Gastroesophageal sphincter (tissue), 4 donors: ENCODE results near the gene ANKRD50. TPM values are rescaled to one million over a fixed set of nuclear protein-coding genes. Genes with fewer than 3 reads are reported as not detected.

Experiments used
- ATAC-seq: fragments of 150-250 bp; one replicate; pipeline ENCODE4 v1.9.1; 2016; ENCODE audit warnings: mild to moderate bottlenecking, moderate library complexity
- H3K27ac ChIP-seq, 4 donors: fragments of 200-600 bp; sonication (generic) in 3 of 4; 1 replicate in 3 of 4; 2 replicates in 1 of 4; pipeline ENCODE4 v1.5.1; 2016 to 2019
- H3K27me3 ChIP-seq: fragments of 200-600 bp; sonication (generic); one replicate; pipeline ENCODE4 v1.5.1; 2019
- H3K36me3 ChIP-seq, 2 donors: fragments of 200-600 bp; sonication (generic); one replicate each; pipeline ENCODE4 v1.5.1; 2019; ENCODE audit warnings: control low read depth in 1 of 2
- H3K4me1 ChIP-seq, 3 donors: fragments of 200-600 bp; sonication (generic); 1 replicate in 2 of 3; 2 replicates in 1 of 3; pipeline ENCODE4 v1.5.1; 2016 to 2019; ENCODE audit warnings: control low read depth in 2 of 3
- H3K4me3 ChIP-seq, 2 donors: fragments of 200-600 bp; sonication (generic); one replicate each; pipeline ENCODE4 v1.5.1; 2019; ENCODE audit warnings: mild to moderate bottlenecking in 1 of 2, moderate library complexity in 1 of 2
- H3K9me3 ChIP-seq, 3 donors: fragments of 200-600 bp; sonication (generic); one replicate each; pipeline ENCODE4 v1.5.1; 2017 to 2019; ENCODE audit warnings: control low read depth in 2 of 3
- CTCF ChIP-seq, 4 experiments: fragments of 200-600 bp in 2 of 4; fragments of 450-650 bp in 2 of 4; sonication (generic) in 1 of 4; IDR thresholded peaks; one replicate each; pipeline ENCODE4 v1.5.1; 2017 to 2019; ENCODE audit warnings: antibody characterized with exemption in 4 of 4, mild to moderate bottlenecking in 2 of 4, moderate library complexity in 2 of 4
- EP300 ChIP-seq: sonication (generic); formaldehyde crosslinking; IDR thresholded peaks from one replicate; pipeline ENCODE4 v1.6.1; 2017; ENCODE audit warnings: antibody characterized with exemption, mild to moderate bottlenecking
- POLR2A ChIP-seq, 2 donors: fragments of 450-650 bp; IDR thresholded peaks; one replicate each; pipeline ENCODE4 v1.6.1; 2017; ENCODE audit warnings: antibody characterized with exemption in 2 of 2, mild to moderate bottlenecking in 2 of 2, moderate library complexity in 1 of 2
- POLR2AphosphoS5 ChIP-seq: sonication (generic); formaldehyde crosslinking; IDR thresholded peaks from one replicate; pipeline ENCODE4 v1.6.1; 2017; ENCODE audit warnings: antibody characterized with exemption
- WGBS, 2 donors: methylation state at CpG; one replicate each; pipeline ENCODE4 v1.1.5; 2018; ENCODE audit warnings: low coverage in 1 of 2; 5-methylcytosine and 5-hydroxymethylcytosine counted together
- total RNA-seq, 4 donors: library from RNA; depleted of rRNA; stranded (reverse); fragments of >200 nt; gene quantifications; one replicate each; pipeline ENCODE4 v1.1.0, GENCODE V29; 2016

Gene ANKRD50
- 10 to 100 TPM; 15.5 to 28.3 (median 24.7) TPM for total RNA-seq

- Histone ChIP-seq H3K4me1 (peaks cover 6 to 45% (median 8%) of the 10 kb centered on the region in 3 donors), H3K4me3 (peak within 1 kb of the TSS; percentile 59 to 79), H3K27me3 (no peaks in the 10 kb centered on the region), H3K36me3 (no peaks in the 10 kb centered on the region), H3K27ac (peak within 1 kb of the TSS; percentile 92 to 97 (median 96)), H3K9me3 (no peaks in the 10 kb centered on the region)
- peak; percentile 92 for ATAC-seq
- TF ChIP-seq CTCF (IDR thresholded peaks at IDR 0.05) (no peak), POLR2A (IDR thresholded peaks at IDR 0.05) (peak; percentile 41 to 68), POLR2AphosphoS5 (peak; percentile 83), EP300 (no peak)
- WGBS, 2 donors, result 1% methylated on average over 28 of the region's 85 CpGs; no CpG with 5 or more reads in 1 of the 2 donors
These were observed at the start of gene ANKRD50 for GRCh38 chr4:124712372-124713184. Gene ANKRD50, minus strand, starts transcription at chr4:124712732. Its CDS starts 2,221 bp downstream, at chr4:124710511.

GRCh38 chr4:124757126-124757525 lies 44.6 kb upstream of the ANKRD50 start:
- no peaks in the 10 kb centered on the region for H3K4me1 ChIP-seq
- no peak overlapping the region for H3K4me3 ChIP-seq
- TF ChIP-seq EP300 (no peak), POLR2A (IDR thresholded peaks at IDR 0.05) (no peak), CTCF (IDR thresholded peaks at IDR 0.05) (no peak), POLR2AphosphoS5 (no peak)
- no peaks in the 10 kb centered on the region for H3K27me3 ChIP-seq
- H3K36me3 ChIP-seq, result no peaks in the 10 kb centered on the region
- H3K27ac ChIP-seq, result no peak overlapping the region
- ATAC-seq, result no peak
- no peaks in the 10 kb centered on the region for H3K9me3 ChIP-seq
- 75 to 83% methylated on average over 1 of the region's 1 CpG for WGBS, 2 donors

GRCh38 chr4:124754681-124755080 lies 42.1 kb upstream of the ANKRD50 start:
- ATAC-seq, result no peak
- TF ChIP-seq POLR2A (IDR thresholded peaks at IDR 0.05) (no peak), CTCF (IDR thresholded peaks at IDR 0.05) (no peak), EP300 (no peak)
- Histone ChIP-seq H3K9me3 (no peaks in the 10 kb centered on the region), H3K4me3 (no peak overlapping the region), H3K4me1 (no peaks in the 10 kb centered on the region), H3K36me3 (no peaks in the 10 kb centered on the region), H3K27me3 (no peaks in the 10 kb centered on the region), H3K27ac (no peak overlapping the region)

GRCh38 chr4:124753941-124754581 lies 41.5 kb upstream of the ANKRD50 start:
- no peaks in the 10 kb centered on the region for H3K4me1 ChIP-seq
- no peak for ATAC-seq
- H3K36me3 ChIP-seq, result no peaks in the 10 kb centered on the region
- TF ChIP-seq POLR2A (IDR thresholded peaks at IDR 0.05) (no peak), POLR2AphosphoS5 (no peak), EP300 (no peak), CTCF (IDR thresholded peaks at IDR 0.05) (no peak)
- 79% methylated on average over 3 of the region's 4 CpGs; no CpG with 5 or more reads in 1 of the 2 donors for WGBS, 2 donors
- no peaks in the 10 kb centered on the region for H3K9me3 ChIP-seq
- H3K4me3 ChIP-seq, result no peak overlapping the region
- H3K27ac ChIP-seq, result no peak overlapping the region
- no peaks in the 10 kb centered on the region for H3K27me3 ChIP-seq
